Peyer's patch (tissue), 4 donors: ENCODE measurements around the gene DNAJC10.

ENCODE experiments used
- POLR2A ChIP-seq, 2 donors: fragments of 450-650 bp; IDR thresholded peaks; one replicate each; pipeline ENCODE4 v1.5.1; 2017; ENCODE audit warnings: antibody characterized with exemption in 2 of 2, mild to moderate bottlenecking in 2 of 2, moderate library complexity in 2 of 2
- TF ChIP-seq, protein P1 (sequence below), 6 experiments: fragments of 450-650 bp in 4 of 6; fragments of 200-600 bp in 2 of 6; sonication (generic) in 1 of 6; IDR thresholded peaks; one replicate each; pipeline ENCODE4 v1.5.1; 2017 to 2019; ENCODE audit warnings: antibody characterized with exemption in 6 of 6, mild to moderate bottlenecking in 3 of 6, moderate library complexity in 1 of 6

DNA sequence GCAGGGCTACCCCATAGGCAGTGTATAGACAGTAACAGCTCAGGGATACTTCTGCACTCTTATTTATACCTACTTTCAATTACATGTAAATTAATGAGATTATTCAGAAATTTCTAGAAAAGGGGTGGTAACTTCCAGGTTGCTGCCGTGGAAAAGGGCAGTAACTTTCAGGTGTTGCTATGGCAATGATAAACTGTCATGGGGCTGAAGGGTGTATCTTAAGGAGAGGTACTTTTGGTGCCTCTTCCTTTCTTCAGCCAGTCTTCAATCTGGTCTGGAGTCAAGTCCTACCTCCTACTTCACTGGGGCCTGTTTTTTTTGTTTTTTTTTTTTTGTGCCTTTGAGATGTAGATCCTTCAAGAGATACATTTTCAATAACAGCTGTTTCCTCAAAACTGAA, 35.2 kb upstream of the DNAJC10 start:
- TF ChIP-seq, protein P1, sequence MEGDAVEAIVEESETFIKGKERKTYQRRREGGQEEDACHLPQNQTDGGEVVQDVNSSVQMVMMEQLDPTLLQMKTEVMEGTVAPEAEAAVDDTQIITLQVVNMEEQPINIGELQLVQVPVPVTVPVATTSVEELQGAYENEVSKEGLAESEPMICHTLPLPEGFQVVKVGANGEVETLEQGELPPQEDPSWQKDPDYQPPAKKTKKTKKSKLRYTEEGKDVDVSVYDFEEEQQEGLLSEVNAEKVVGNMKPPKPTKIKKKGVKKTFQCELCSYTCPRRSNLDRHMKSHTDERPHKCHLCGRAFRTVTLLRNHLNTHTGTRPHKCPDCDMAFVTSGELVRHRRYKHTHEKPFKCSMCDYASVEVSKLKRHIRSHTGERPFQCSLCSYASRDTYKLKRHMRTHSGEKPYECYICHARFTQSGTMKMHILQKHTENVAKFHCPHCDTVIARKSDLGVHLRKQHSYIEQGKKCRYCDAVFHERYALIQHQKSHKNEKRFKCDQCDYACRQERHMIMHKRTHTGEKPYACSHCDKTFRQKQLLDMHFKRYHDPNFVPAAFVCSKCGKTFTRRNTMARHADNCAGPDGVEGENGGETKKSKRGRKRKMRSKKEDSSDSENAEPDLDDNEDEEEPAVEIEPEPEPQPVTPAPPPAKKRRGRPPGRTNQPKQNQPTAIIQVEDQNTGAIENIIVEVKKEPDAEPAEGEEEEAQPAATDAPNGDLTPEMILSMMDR (IDR thresholded peaks at IDR 0.05), result no peak
- TF ChIP-seq POLR2A (IDR thresholded peaks at IDR 0.05), result no peak
